ENCODE data around the gene ISX. TPM values are rescaled to one million over a fixed set of nuclear protein-coding genes. Genes with fewer than 3 reads are reported as not detected.

Gene ISX
- total and polyA plus RNA-seq, 2 of the 13 experiments (the other 11 are each of a cell fraction or from before 2014, with no cell fraction given), result 1.4 to 1.8 TPM

DNA sequence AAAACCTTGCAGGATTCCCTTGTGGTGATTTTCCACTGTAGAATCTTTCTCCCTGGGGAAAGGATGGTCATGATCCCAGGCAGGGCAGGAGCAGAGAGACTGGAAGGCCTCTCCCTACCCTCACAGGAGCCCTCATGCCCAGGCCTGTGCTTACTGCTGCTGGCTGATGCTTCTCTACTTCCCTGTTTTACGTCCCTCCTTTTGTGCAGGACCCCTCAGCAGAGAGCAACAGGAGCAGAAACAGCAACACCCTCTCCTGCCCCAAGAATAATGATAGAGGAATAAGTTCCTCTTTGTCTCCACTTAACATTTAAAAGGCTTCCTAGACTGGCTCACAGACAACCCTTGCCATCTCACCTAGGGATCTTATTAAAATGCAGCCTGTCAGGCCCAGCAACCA, 3.6 kb downstream of the ISX start (continued):
- TF ChIP-seq, protein P1, sequence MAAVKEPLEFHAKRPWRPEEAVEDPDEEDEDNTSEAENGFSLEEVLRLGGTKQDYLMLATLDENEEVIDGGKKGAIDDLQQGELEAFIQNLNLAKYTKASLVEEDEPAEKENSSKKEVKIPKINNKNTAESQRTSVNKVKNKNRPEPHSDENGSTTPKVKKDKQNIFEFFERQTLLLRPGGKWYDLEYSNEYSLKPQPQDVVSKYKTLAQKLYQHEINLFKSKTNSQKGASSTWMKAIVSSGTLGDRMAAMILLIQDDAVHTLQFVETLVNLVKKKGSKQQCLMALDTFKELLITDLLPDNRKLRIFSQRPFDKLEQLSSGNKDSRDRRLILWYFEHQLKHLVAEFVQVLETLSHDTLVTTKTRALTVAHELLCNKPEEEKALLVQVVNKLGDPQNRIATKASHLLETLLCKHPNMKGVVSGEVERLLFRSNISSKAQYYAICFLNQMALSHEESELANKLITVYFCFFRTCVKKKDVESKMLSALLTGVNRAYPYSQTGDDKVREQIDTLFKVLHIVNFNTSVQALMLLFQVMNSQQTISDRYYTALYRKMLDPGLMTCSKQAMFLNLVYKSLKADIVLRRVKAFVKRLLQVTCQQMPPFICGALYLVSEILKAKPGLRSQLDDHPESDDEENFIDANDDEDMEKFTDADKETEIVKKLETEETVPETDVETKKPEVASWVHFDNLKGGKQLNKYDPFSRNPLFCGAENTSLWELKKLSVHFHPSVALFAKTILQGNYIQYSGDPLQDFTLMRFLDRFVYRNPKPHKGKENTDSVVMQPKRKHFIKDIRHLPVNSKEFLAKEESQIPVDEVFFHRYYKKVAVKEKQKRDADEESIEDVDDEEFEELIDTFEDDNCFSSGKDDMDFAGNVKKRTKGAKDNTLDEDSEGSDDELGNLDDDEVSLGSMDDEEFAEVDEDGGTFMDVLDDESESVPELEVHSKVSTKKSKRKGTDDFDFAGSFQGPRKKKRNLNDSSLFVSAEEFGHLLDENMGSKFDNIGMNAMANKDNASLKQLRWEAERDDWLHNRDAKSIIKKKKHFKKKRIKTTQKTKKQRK (IDR thresholded peaks at IDR 0.05; ENCODE audit: low read length), result no peak
- TF ChIP-seq ZNF3 (CRISPR knock-in tag; IDR thresholded peaks at IDR 0.05), result no peak

DNA sequence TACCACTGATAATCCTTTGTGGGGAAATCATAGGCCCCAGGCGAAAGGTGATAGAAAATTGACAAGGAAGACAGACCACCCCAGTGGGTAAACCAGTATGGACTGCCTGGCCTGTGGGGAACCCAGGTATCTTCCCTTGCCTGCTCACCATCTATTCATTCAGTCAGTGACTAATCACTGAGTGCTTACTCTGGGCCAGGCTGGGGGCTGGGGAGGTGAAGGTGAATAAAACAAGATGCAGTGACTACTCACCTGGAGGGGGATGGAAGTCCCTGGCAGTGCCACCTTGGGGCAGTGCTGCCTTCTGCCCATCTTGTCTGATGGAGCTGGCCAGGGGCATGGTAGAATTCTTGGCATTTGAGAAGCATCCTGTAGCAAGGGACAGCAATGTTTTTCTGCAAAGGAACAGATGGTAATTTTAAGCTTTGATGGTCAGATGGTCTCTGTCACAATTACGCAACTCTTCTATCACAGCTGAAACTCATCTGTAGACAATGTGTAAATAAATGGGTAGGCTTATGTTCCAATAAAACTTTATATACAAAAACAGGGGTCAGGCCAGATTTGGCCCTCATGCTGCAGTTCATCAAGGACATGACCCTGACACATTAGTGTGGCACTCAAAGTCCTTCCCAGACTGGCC, 4.6 kb downstream of the ISX start:
- no peak for ATAC-seq
- no peaks in the 10 kb centered on the region for H3K79me2 ChIP-seq (ENCODE audit: insufficient read depth, low read length)
- TF ChIP-seq SNRNP70 (IDR thresholded peaks at IDR 0.05; ENCODE audit: low read depth, low read length), result no peak
- TF ChIP-seq CEBPG (CRISPR knock-in tag; IDR thresholded peaks at IDR 0.05), result peak; percentile 68
- TF ChIP-seq, protein P2, sequence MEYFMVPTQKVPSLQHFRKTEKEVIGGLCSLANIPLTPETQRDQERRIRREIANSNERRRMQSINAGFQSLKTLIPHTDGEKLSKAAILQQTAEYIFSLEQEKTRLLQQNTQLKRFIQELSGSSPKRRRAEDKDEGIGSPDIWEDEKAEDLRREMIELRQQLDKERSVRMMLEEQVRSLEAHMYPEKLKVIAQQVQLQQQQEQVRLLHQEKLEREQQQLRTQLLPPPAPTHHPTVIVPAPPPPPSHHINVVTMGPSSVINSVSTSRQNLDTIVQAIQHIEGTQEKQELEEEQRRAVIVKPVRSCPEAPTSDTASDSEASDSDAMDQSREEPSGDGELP (IDR thresholded peaks at IDR 0.05; ENCODE audit: borderline replicate concordance, low read depth), result peak; percentile 58; the same call in 1 of the 2 replicates
- TF ChIP-seq CEBPB (IDR thresholded peaks at IDR 0.05; ENCODE audit: borderline replicate concordance, low read depth, low read length), result peak; percentile 92
- TF ChIP-seq, protein P3, sequence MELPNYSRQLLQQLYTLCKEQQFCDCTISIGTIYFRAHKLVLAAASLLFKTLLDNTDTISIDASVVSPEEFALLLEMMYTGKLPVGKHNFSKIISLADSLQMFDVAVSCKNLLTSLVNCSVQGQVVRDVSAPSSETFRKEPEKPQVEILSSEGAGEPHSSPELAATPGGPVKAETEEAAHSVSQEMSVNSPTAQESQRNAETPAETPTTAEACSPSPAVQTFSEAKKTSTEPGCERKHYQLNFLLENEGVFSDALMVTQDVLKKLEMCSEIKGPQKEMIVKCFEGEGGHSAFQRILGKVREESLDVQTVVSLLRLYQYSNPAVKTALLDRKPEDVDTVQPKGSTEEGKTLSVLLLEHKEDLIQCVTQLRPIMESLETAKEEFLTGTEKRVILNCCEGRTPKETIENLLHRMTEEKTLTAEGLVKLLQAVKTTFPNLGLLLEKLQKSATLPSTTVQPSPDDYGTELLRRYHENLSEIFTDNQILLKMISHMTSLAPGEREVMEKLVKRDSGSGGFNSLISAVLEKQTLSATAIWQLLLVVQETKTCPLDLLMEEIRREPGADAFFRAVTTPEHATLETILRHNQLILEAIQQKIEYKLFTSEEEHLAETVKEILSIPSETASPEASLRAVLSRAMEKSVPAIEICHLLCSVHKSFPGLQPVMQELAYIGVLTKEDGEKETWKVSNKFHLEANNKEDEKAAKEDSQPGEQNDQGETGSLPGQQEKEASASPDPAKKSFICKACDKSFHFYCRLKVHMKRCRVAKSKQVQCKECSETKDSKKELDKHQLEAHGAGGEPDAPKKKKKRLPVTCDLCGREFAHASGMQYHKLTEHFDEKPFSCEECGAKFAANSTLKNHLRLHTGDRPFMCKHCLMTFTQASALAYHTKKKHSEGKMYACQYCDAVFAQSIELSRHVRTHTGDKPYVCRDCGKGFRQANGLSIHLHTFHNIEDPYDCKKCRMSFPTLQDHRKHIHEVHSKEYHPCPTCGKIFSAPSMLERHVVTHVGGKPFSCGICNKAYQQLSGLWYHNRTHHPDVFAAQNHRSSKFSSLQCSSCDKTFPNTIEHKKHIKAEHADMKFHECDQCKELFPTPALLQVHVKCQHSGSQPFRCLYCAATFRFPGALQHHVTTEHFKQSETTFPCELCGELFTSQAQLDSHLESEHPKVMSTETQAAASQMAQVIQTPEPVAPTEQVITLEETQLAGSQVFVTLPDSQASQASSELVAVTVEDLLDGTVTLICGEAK (IDR thresholded peaks at IDR 0.05), result peak; percentile 40; the same call in 1 of the 2 replicates
- TF ChIP-seq, protein P3 (CRISPR knock-in tag; IDR thresholded peaks at IDR 0.05), result peak; percentile 96

More for the DNA sequence above, 4.6 kb downstream of the ISX start:
- Histone ChIP-seq H3K27ac (ENCODE audit: extremely low read length, insufficient read depth, low read length) (no peak overlapping the region), H4K20me1 (ENCODE audit: insufficient read depth, low read length) (no peaks in the 10 kb centered on the region), H3K4me3 (replicated peaks in 1 of 3; ENCODE audit: insufficient read depth in 1 of 3, low read depth in 2 of 3, low read length in 3 of 3) (no peak overlapping the region), H2AFZ (ENCODE audit: low read length) (no peak overlapping the region), H3K27me3 (ENCODE audit: control insufficient read depth in 1 of 2, insufficient read depth in 2 of 2, low read length in 2 of 2) (no peaks in the 10 kb centered on the region), H3K9me3 (ENCODE audit: low read length) (no peaks in the 10 kb centered on the region), H3K4me1 (ENCODE audit: insufficient read depth, low read length) (peaks cover 51% of the 10 kb centered on the region), H3K4me2 (ENCODE audit: low read depth, low read length) (peak overlapping the region; percentile 29; the same call in 1 of the 2 replicates), H3K9ac (ENCODE audit: insufficient read depth, low read depth, low read length) (no peak overlapping the region), H3K36me3 (replicated peaks in 1 of 2; ENCODE audit: control insufficient read depth in 1 of 2, insufficient read depth in 2 of 2, low read length in 2 of 2) (no peaks in the 10 kb centered on the region)
- ChIA-PET POLR2A (no interaction called here), CTCF (ENCODE audit: low intra/inter-chr PET ratio, low total read pairs) (no interaction called here)
- DNase-seq (ENCODE audit: low spot score) (no peak), FAIRE-seq (no peak)
- WGBS (ENCODE audit: low lambda C conversion rate), result 92% methylated on average over 2 of the region's 2 CpGs
- BruUV-seq (replicated peaks), result no TSS peak
- in situ Hi-C loops (cut with HindIII; ENCODE audit: extremely low pct_ligation_motif_present, low pct_unique_long_range_greater_than_20kb) (no loop called here), intact Hi-C loops (cut with micrococcal nuclease; ENCODE audit: unreplicated experiment) (no loop called here)
